Ectodermal cell (in vitro differentiated cells): Measurements from ENCODE around the gene YWHAH.

Source experiments
- H3K27ac ChIP-seq: 2 replicates; pipeline ENCODE4 v1.7.0; 2013; ENCODE audit warnings: mild to moderate bottlenecking, low read depth, low read length; ENCODE audit not compliant: insufficient read depth, poor library complexity, severe bottlenecking
- H3K27me3 ChIP-seq: 2 replicates; pipeline ENCODE4 v1.7.0; 2013; ENCODE audit warnings: mild to moderate bottlenecking, low read length; ENCODE audit not compliant: insufficient read depth, control insufficient read depth, poor library complexity, severe bottlenecking
- H3K36me3 ChIP-seq: one replicate; pipeline ENCODE4 v1.7.0; 2013; ENCODE audit warnings: low read length; ENCODE audit not compliant: control insufficient read depth, insufficient read depth
- H3K4me1 ChIP-seq: one replicate; pipeline ENCODE4 v1.7.0; 2013; ENCODE audit warnings: low read length; ENCODE audit not compliant: control insufficient read depth, insufficient read depth
- H3K4me3 ChIP-seq: 2 replicates; pipeline ENCODE4 v1.7.0; 2013; ENCODE audit warnings: low read depth, low read length, control low read depth; ENCODE audit not compliant: insufficient read depth
- H3K9me3 ChIP-seq: 2 replicates; pipeline ENCODE4 v1.7.0; 2013; ENCODE audit warnings: mild to moderate bottlenecking, low read length, moderate library complexity; ENCODE audit not compliant: control insufficient read depth
- WGBS, 2 experiments: methylation state at CpG; one replicate each; pipeline ENCODE4 v1.1.7; 2013; ENCODE audit warnings: missing lambda C conversion rate in 2 of 2; 5-methylcytosine and 5-hydroxymethylcytosine counted together

Gene YWHAH

DNA sequence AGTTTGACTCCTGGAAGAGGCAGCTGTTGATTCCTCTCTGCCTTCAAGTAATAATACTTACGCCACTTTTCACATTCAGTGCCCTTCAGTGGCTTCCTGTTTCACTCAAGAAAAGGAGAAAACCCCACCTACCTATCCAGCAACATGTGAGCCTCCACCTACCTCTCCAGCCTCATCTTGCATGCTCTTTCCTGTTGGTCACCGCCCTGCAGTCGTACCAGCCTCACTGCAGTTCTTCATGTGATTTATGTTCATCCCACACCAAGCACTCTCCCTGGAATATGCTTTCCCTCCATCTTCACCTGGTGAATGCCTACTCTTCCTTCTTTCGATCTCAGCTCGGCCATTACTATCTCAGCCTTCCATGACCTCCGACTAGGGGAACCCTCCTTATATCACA lies 21.8 kb upstream of the YWHAH start:
- Histone ChIP-seq H3K4me3 (no peak overlapping the region), H3K27ac (no peak overlapping the region), H3K9me3 (no peaks in the 10 kb centered on the region), H3K27me3 (no peaks in the 10 kb centered on the region), H3K4me1 (peaks cover 4% of the 10 kb centered on the region), H3K36me3 (no peaks in the 10 kb centered on the region)
- WGBS, 2 experiments, result 91 to 92% methylated on average over 6 of the region's 6 CpGs

DNA sequence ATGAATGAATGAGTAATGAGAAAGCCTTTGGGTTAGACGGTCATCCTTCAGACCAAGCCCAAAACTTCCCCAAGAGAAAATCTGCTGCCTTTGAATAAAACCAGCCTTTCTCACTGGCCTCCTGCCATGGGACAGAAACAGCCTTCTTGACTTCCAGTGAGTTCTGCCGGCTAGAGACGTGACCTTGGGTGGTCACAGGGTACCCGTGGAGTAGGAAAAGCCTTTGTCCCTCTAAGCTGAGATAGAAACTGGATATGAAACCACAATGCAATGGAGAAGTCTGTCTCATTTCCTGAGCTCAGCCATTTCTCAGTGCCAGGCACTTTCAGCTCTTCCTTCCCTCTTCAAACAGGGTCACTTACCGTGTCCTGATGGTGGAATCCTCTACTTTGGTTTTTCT lies 21.2 kb upstream of the YWHAH start:
- Histone ChIP-seq H3K9me3 (no peaks in the 10 kb centered on the region), H3K36me3 (no peaks in the 10 kb centered on the region), H3K27ac (no peak overlapping the region), H3K27me3 (no peaks in the 10 kb centered on the region), H3K4me1 (peaks cover 4% of the 10 kb centered on the region), H3K4me3 (no peak overlapping the region)
- WGBS, 2 experiments, result 86 to 91% methylated on average over 5 of the region's 5 CpGs

DNA sequence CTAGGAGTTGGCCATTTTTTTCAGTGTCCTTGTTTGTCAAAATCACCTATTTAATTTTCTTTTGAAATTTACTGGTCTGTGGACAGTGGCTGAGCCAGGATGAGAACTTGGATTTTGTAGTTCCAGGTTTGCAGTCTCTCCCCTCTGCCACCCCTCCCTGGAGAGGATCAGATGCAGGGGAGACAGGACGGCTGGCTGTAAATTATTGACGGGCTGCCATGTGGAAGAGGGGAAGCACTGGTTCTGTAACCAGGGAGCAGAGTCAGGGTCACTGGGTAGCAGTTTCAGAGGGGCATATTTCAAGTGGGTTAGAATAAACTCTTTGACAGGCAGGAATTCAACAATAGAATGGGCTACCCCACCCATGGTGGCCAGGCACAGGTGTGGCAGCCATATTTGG lies 20.6 kb upstream of the YWHAH start:
- no peak overlapping the region for H3K27ac ChIP-seq
- H3K4me1 ChIP-seq, result peaks cover 4% of the 10 kb centered on the region
- 85 to 90% methylated on average over 2 of the region's 2 CpGs for WGBS, 2 experiments
- H3K36me3 ChIP-seq, result no peaks in the 10 kb centered on the region
- H3K27me3 ChIP-seq, result no peaks in the 10 kb centered on the region
- no peak overlapping the region for H3K4me3 ChIP-seq
- H3K9me3 ChIP-seq, result no peaks in the 10 kb centered on the region

DNA sequence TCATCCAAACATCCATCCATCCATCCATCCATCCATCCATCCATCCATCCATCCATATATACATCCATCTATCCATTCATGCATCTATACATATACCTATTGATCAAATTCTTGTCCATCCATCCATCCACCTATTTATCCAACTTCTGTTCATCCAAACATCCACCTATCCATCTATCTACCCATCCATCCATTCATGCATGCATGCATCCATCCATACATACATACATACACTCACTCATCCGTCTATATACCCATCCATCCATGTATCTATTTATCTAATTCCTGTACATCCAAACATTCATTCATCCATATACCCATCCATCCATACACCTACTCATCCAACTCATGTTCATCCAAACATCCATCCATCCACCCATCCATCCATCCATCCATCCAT lies 19.3 kb upstream of the YWHAH start:
- WGBS, 2 experiments, result 88 to 94% methylated on average over 1 of the region's 1 CpG
- no peaks in the 10 kb centered on the region for H3K27me3 ChIP-seq
- no peaks in the 10 kb centered on the region for H3K9me3 ChIP-seq
- H3K27ac ChIP-seq, result no peak overlapping the region
- H3K36me3 ChIP-seq, result no peaks in the 10 kb centered on the region
- peaks cover 4% of the 10 kb centered on the region for H3K4me1 ChIP-seq
- H3K4me3 ChIP-seq, result no peak overlapping the region

DNA sequence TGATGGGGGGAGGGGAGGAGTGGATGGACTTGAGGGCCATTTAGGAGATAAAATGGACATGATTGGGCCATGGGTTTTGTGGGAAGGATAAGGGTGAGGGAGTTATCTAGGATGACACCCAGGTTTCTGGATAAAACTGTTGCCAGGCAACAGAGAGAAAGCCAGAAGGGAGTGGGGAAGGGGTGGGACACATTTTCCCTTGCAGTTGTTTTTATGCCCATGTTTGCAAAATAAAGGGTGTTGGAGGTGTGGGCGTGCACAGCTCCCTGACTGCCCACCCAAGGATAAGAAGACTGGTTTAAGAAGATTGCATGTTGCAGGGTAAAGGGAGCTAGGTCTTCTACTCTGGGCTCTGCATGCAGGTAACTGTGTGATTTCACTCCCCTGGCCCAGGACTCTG lies 18.3 kb upstream of the YWHAH start:
- H3K27ac ChIP-seq, result no peak overlapping the region
- 71 to 83% methylated on average over 1 of the region's 1 CpG for WGBS, 2 experiments

DNA sequence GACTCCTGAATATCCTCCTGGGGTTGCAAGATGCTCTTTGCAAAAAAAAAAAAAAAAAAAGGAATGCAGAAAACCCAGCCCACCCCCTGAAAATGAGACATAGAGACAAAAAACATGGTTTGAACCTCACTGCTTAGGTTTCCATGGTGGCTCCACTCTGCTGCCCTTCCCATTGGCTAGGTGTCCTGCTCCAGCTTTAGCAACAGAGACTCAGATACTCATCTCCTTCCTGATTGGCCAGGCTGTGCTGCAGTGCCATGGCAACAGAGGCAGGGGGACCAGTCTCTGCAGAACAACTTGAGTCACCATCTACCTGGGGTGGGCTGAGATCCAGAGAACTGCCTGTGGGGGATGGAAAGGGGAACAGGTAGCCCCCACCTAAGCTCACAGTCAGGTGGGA lies 17.4 kb upstream of the YWHAH start:
- H3K36me3 ChIP-seq, result no peaks in the 10 kb centered on the region
- no peak overlapping the region for H3K27ac ChIP-seq
- no peak overlapping the region for H3K4me3 ChIP-seq
- H3K27me3 ChIP-seq, result no peaks in the 10 kb centered on the region
- peaks cover 4% of the 10 kb centered on the region for H3K4me1 ChIP-seq
- no peaks in the 10 kb centered on the region for H3K9me3 ChIP-seq

More for the DNA sequence above, 18.3 kb upstream of the YWHAH start:
- no peaks in the 10 kb centered on the region for H3K9me3 ChIP-seq
- H3K4me1 ChIP-seq, result peaks cover 4% of the 10 kb centered on the region
- no peak overlapping the region for H3K4me3 ChIP-seq
- H3K36me3 ChIP-seq, result no peaks in the 10 kb centered on the region
- no peaks in the 10 kb centered on the region for H3K27me3 ChIP-seq

DNA sequence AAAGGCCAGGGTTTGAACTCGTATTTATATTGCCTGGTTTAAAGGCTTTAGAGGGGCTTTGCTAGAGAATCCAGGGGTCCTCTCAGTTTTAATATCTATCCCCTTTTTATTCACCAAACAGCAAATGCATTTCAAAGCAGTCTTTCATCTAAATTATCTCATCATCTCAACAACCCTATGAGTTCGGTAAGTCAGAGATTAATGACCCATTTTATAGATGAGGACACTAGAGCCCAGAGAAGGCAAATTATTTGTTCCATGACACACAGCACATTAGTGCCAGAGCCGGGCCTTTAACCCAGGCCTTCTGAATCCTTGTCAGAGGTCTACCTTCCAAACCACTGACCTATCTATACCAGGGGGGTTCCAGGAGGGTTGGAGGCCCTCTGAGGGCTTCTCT lies 16.8 kb upstream of the YWHAH start:
- WGBS, 2 experiments, result 89 to 96% methylated on average over 3 of the region's 3 CpGs

DNA sequence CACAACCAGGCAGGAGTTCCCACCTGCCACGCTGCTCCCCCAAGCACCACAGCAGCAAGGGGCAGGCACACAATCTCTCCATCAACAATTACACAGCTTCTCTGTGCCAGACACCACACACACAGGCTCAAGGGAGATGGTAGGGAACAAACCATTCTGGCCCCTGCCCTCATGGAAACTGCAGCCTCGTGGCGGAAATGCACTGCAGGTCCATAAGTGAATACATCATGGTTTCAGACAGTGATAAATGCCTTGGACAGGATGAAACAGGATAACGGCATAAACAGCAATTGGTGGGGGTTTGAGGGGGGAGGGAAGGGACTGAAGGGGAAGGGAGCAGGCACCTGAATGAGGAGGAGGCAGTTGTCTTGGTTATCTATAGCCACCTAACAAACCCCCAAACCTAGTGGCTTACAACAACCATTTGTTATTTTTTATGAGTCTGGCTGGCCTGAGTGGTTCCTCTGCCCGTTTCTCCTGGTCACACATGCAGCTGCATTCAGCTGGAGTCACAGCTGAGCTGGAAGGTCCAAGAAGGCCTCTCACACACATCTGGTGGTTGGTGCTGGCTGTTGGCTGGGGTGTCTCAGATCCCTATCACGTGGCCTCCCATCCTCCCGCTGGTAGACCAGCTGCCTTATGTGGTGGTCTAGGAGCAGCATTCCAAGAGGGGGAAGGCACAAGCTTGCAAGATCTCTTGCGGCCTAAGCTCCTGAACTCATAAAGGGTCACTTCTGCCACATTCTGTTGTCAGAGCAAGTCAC lies 15.0 kb upstream of the YWHAH start:
- H3K36me3 ChIP-seq, result no peaks in the 10 kb centered on the region
- H3K4me3 ChIP-seq, result no peak overlapping the region
- no peak overlapping the region for H3K27ac ChIP-seq
- no peaks in the 10 kb centered on the region for H3K27me3 ChIP-seq
- 88% methylated on average over 8 of the region's 8 CpGs for WGBS, 2 experiments
- no peaks in the 10 kb centered on the region for H3K9me3 ChIP-seq
- peaks cover 4% of the 10 kb centered on the region for H3K4me1 ChIP-seq

More for the DNA sequence above, 16.8 kb upstream of the YWHAH start:
- no peak overlapping the region for H3K27ac ChIP-seq
- H3K36me3 ChIP-seq, result no peaks in the 10 kb centered on the region
- peaks cover 4% of the 10 kb centered on the region for H3K4me1 ChIP-seq
- no peaks in the 10 kb centered on the region for H3K27me3 ChIP-seq
- no peak overlapping the region for H3K4me3 ChIP-seq
- H3K9me3 ChIP-seq, result no peaks in the 10 kb centered on the region

DNA sequence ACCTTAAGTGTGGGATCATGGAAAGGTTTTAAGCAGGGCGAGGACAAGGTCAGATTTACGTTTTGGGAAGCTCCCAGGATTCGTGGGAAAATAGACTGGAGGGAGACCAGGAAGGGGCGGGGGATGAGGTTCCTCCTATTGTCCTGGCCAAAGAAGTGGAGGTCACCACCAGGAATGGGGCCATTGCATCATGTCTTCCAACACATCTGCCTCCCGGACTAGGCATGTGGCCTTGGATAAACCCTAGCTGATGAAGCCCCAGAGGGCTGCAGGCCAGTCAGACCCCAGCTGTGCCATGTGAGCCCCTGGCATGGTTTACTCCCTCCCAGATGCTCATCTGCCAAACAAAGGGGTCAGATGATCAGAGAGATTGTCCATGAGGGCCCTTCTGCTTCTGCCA lies 11.5 kb upstream of the YWHAH start:
- Histone ChIP-seq H3K36me3 (no peaks in the 10 kb centered on the region), H3K9me3 (no peaks in the 10 kb centered on the region), H3K4me1 (peaks cover 4% of the 10 kb centered on the region), H3K27ac (no peak overlapping the region), H3K4me3 (no peak overlapping the region), H3K27me3 (no peaks in the 10 kb centered on the region)
- WGBS, 2 experiments, result 89 to 91% methylated on average over 5 of the region's 5 CpGs

DNA sequence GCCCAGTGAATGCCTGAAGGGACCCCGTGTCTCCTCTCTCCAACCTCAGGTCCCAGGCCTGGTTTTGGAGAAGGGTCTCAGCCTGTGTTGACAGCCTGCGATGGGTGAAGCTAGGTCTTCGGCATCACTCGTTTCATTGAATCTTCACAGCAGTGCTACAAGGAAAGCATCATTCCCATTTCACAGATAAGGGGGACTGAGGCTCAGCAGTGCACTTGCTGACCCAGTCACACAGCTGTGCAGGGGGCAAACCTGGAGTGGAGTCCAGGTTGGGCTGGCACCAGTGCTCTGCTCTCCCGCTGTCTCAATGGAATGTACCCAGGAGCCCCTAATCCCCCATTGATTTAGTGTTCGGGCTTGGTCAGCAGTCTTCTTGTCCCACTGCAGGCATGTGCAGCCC lies 10.9 kb upstream of the YWHAH start:
- Histone ChIP-seq H3K4me1 (peaks cover 6% of the 10 kb centered on the region), H3K27me3 (no peaks in the 10 kb centered on the region), H3K9me3 (no peaks in the 10 kb centered on the region), H3K27ac (no peak overlapping the region), H3K36me3 (no peaks in the 10 kb centered on the region), H3K4me3 (no peak overlapping the region)
- 88 to 93% methylated on average over 6 of the region's 6 CpGs for WGBS, 2 experiments
